T-helper 17 cell (primary cell): ENCODE results near the gene SPAG4. TPM values are rescaled to one million over a fixed set of nuclear protein-coding genes. Genes with fewer than 3 reads are reported as not detected.

Experiments
- ATAC-seq: fragments of 150-1000 bp; cut with Tn5 transposase; 2 replicates; pipeline ENCODE4 v1.10.0; 2021; ENCODE audit warnings: mild to moderate bottlenecking, moderate library complexity
- DNase-seq, 3 donors: peaks; one replicate each; pipeline versions ENCODE4 v3.0.0 to v3.0.0-alpha.2; 2020 to 2021
- H3K9me3 ChIP-seq: one replicate; pipeline ENCODE4 v1.7.0; 2013; ENCODE audit warnings: low read length, mild to moderate bottlenecking; ENCODE audit not compliant: control insufficient read depth, poor library complexity, severe bottlenecking
- H3K27ac Mint-ChIP-seq: one replicate; pipeline ENCODE4 v1.8.0; 2022; ENCODE audit warnings: mild to moderate bottlenecking, moderate library complexity, mixed read lengths
- H3K27me3 Mint-ChIP-seq: one replicate; pipeline ENCODE4 v1.8.0; 2022; ENCODE audit warnings: mixed read lengths
- H3K36me3 Mint-ChIP-seq: one replicate; pipeline ENCODE4 v1.8.0; 2022; ENCODE audit warnings: low read depth, mixed read lengths
- H3K4me1 Mint-ChIP-seq: one replicate; pipeline ENCODE4 v1.8.0; 2022; ENCODE audit warnings: mild to moderate bottlenecking, mixed read lengths
- H3K4me3 Mint-ChIP-seq: one replicate; pipeline ENCODE4 v1.8.0; 2022; ENCODE audit warnings: mild to moderate bottlenecking, moderate library complexity, mixed read lengths
- total RNA-seq, 4 donors: library from RNA in 2 of 4; stranded (reverse) in 2 of 4; gene quantifications; one replicate each; pipeline ENCODE4 v1.2.3 and lab custom pipeline; 2022 to 2026

The SPAG4 gene
- total RNA-seq, 2 donors from 2014 or later, result 13.7 to 15.7 TPM

DNA sequence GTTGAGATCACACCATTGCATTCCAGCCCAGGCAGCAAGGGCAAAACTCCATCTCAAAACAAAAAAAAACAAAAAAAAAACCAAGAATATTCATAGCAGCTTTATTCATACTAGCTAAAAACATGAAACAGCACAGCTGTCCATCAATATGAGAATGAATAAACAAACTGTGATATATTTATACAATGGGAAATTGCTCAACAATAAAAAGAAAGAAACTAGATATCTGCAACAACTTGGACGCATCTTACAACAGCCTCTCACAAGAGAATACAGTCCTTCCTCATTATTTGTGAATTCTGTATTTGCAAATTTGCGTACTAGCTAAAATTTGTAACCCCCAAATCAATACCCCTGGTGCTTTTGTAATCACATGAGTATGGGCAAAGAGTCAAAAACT lies 28.2 kb upstream of the SPAG4 start:
- Mint-ChIP-seq H3K4me1 (no peaks in the 10 kb centered on the region), H3K27ac (no peak overlapping the region)
- no peak for ATAC-seq

GRCh38 chr20:35588397-35588796 lies 27.2 kb upstream of the SPAG4 start:
- no peak overlapping the region for H3K4me3 Mint-ChIP-seq
- peaks cover 4% of the 10 kb centered on the region for H3K36me3 Mint-ChIP-seq
- no peaks in the 10 kb centered on the region for H3K9me3 ChIP-seq
- H3K4me1 Mint-ChIP-seq, result no peaks in the 10 kb centered on the region
- ATAC-seq (no peak), DNase-seq (no peak)
- peaks cover 8% of the 10 kb centered on the region for H3K27me3 Mint-ChIP-seq
- H3K27ac Mint-ChIP-seq, result no peak overlapping the region

More for the DNA sequence above, 28.2 kb upstream of the SPAG4 start:
- Mint-ChIP-seq H3K27me3 (peaks cover 8% of the 10 kb centered on the region), H3K36me3 (peaks cover 5% of the 10 kb centered on the region), H3K4me3 (no peak overlapping the region)
- no peaks in the 10 kb centered on the region for H3K9me3 ChIP-seq
- no peak for DNase-seq

- H3K27me3 Mint-ChIP-seq, result peaks cover 6% of the 10 kb centered on the region
- no peak for DNase-seq
- H3K36me3 Mint-ChIP-seq, result peaks cover 1% of the 10 kb centered on the region
- no peak overlapping the region for H3K27ac Mint-ChIP-seq
- ATAC-seq, result no peak
- H3K4me1 Mint-ChIP-seq, result peaks cover 4% of the 10 kb centered on the region
- no peaks in the 10 kb centered on the region for H3K9me3 ChIP-seq
- H3K4me3 Mint-ChIP-seq, result no peak overlapping the region
Measured at GRCh38 chr20:35592339-35592974, 23.2 kb upstream of the SPAG4 start.

DNA sequence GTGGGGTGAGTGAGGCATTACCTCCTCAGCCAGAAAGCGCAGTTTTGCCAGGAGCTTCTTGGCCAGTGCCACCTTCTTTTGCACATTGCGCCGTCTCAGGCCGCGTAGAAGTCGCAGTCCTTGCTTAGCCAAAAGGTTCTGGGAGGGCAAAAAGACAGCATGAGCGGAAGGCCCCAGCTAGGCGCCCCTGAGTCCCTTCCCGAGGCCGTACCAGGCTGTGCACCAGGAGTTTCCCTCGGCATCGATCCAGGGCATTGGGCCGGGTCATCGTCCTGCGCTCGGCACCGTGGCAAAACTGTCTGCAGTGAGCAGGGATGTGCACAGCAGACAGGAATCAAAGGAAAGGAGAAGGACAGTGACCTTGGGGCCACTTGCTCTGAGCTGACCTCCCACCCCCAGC lies 20.2 kb upstream of the SPAG4 start:
- H3K9me3 ChIP-seq, result no peaks in the 10 kb centered on the region
- no peak overlapping the region for H3K4me3 Mint-ChIP-seq
- H3K27me3 Mint-ChIP-seq, result peaks cover 15% of the 10 kb centered on the region
- peaks cover 3% of the 10 kb centered on the region for H3K36me3 Mint-ChIP-seq
- H3K27ac Mint-ChIP-seq, result no peak overlapping the region
- ATAC-seq (no peak), DNase-seq (no peak)
- H3K4me1 Mint-ChIP-seq, result peaks cover 6% of the 10 kb centered on the region

DNA sequence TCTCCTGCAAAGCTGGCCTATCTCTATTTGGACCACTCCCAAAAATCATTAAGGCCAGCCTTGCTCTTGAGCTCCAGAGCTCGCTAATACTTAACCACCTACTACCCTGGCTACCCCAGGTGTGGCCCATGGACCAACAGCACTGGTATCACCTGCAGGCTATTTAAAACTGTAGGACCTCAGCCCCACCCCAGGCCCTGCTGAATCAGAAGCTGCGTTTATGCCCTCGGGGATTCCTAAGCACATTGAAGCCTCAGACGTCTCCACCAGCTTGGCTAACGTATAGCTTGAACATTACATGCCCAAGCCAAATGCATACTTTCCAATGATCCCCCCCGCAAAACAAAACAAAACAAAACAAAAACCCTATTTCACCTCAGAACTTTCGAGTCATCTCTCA lies 19.7 kb upstream of the SPAG4 start:
- ATAC-seq, result no peak
- peaks cover 11% of the 10 kb centered on the region for H3K4me1 Mint-ChIP-seq
- H3K4me3 Mint-ChIP-seq, result no peak overlapping the region
- H3K36me3 Mint-ChIP-seq, result peaks cover 3% of the 10 kb centered on the region
- no peaks in the 10 kb centered on the region for H3K9me3 ChIP-seq
- DNase-seq, result no peak
- no peak overlapping the region for H3K27ac Mint-ChIP-seq
- peaks cover 15% of the 10 kb centered on the region for H3K27me3 Mint-ChIP-seq

DNA sequence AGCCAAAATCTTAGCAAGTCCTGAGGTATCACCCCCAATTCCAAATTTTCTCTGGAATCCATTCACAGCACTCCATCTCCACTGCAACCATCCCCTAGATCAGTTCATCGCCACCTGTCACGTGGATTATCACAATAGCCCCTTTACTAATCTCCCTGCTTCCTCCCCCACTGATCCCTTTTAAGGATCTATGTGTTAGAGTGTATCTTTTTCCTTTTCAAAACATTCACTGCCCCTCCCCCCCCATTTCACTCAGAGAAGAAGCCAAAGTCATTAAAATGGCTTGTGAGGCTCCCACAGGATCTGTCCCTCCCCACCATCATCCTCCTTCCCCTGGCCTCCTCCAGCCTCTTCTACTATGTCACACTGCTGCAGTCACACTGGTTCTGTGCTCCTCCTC lies 18.4 kb upstream of the SPAG4 start:
- H3K4me3 Mint-ChIP-seq, result no peak overlapping the region
- H3K27ac Mint-ChIP-seq, result no peak overlapping the region

GRCh38 chr20:35598476-35598875 lies 17.2 kb upstream of the SPAG4 start:
- H3K27me3 Mint-ChIP-seq, result peaks cover 15% of the 10 kb centered on the region
- H3K27ac Mint-ChIP-seq, result no peak overlapping the region
- DNase-seq (no peak), ATAC-seq (no peak)
- H3K4me1 Mint-ChIP-seq, result peaks cover 19% of the 10 kb centered on the region
- no peaks in the 10 kb centered on the region for H3K9me3 ChIP-seq
- no peak overlapping the region for H3K4me3 Mint-ChIP-seq
- peaks cover 3% of the 10 kb centered on the region for H3K36me3 Mint-ChIP-seq

More for the DNA sequence above, 18.4 kb upstream of the SPAG4 start:
- H3K9me3 ChIP-seq, result no peaks in the 10 kb centered on the region
- Mint-ChIP-seq H3K4me1 (peaks cover 19% of the 10 kb centered on the region), H3K36me3 (peaks cover 3% of the 10 kb centered on the region), H3K27me3 (peaks cover 15% of the 10 kb centered on the region)
- ATAC-seq (no peak), DNase-seq (no peak)

DNA sequence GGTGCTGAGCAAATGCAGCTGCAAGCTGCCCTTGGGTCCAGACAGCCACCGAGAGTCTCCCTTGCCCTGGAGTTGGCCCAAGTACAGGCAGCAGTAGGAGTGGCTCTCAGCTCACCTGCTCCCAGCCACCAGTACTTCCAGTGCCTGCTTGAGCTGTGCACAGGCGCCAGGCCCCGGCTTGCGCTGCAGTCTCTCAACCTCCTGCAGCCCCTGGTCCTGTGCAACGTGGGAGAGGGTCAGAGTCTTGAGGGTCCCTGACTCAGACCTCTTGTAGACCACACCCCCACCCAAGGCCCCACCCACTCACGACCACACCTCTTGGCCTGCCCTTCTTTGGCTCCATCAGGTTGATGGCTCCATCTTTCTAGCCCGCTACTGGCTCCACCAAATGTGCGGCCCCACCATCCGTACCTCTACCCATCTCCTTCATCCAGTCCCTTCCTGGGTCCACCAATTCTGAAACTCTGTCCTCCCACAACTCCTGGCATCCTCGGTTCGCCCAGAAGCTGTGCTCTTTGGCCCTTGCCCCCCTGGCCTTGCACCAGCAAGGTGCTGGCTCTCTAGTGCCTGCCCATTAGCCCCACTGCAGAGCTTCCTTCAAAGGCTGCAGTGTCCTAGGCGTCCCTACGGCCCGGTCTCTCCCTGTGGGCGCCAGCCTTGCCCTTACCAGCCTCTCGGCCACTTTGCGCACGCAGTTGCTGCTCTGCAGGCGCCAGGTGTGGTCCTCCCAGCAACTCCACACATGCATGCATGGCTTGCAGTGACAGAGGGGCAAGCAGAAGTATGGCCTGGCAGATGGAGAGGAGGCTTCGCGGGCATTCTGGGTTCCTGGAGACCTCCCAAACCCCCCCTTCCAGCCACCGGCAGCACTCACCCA lies 16.5 kb upstream of the SPAG4 start:
- no peak for ATAC-seq
- H3K4me3 Mint-ChIP-seq, result no peak overlapping the region
- peaks cover 15% of the 10 kb centered on the region for H3K27me3 Mint-ChIP-seq

GRCh38 chr20:35599776-35600120 lies 15.9 kb upstream of the SPAG4 start:
- ATAC-seq (no peak), DNase-seq (no peak)
- peaks cover 15% of the 10 kb centered on the region for H3K27me3 Mint-ChIP-seq
- peaks cover 3% of the 10 kb centered on the region for H3K36me3 Mint-ChIP-seq
- no peaks in the 10 kb centered on the region for H3K9me3 ChIP-seq
- H3K27ac Mint-ChIP-seq, result no peak overlapping the region
- H3K4me3 Mint-ChIP-seq, result peak overlapping the region; percentile 31
- peaks cover 19% of the 10 kb centered on the region for H3K4me1 Mint-ChIP-seq

More for the DNA sequence above, 16.5 kb upstream of the SPAG4 start:
- Mint-ChIP-seq H3K4me1 (peaks cover 19% of the 10 kb centered on the region), H3K27ac (no peak overlapping the region), H3K36me3 (peaks cover 3% of the 10 kb centered on the region)
- no peak for DNase-seq
- H3K9me3 ChIP-seq, result no peaks in the 10 kb centered on the region

DNA sequence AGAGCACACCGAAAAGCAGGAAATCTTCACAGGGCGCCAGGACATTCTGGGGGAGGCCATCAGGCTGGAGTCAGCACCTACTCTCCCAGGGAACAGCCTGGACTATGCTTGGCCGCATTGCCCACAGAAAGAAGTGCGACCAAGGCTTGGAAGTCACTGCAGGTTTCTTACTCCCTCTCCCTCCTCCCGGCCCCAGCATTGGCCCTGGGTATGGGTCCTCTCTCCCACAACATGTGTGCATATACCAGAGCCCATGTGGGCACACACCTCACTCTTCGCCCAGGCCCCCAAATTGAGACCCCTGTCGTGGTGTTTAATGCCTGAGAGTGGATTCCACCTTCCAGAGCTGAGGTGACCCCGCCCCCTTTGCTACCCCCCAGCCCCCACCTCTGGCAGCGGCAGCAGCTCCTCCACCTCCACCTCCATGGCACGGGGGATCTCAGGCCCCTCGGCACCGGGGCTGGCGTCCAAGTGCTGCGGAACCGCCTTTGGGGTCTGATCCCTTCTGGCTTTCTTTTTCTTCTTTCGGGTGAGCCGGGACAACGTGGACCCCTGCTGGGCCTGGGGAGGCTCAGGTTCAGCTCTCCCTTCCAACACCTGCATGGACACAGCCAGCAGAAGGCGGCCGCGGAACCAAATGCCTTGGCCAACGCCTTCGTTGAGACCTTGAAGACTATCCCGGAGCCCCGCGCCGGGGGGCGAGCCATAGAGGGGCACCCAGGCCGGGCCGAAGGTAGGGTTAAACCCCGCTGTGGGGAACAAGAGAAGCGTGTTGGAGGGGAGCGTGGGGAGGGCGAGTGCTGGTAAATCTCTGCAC lies 15.2 kb upstream of the SPAG4 start:
- DNase-seq (no peak), ATAC-seq (no peak)
- Mint-ChIP-seq H3K27me3 (peaks cover 19% of the 10 kb centered on the region), H3K4me3 (peak overlapping the region; percentile 85), H3K4me1 (peaks cover 22% of the 10 kb centered on the region), H3K27ac (no peak overlapping the region), H3K36me3 (peaks cover 3% of the 10 kb centered on the region)
- H3K9me3 ChIP-seq, result no peaks in the 10 kb centered on the region

DNA sequence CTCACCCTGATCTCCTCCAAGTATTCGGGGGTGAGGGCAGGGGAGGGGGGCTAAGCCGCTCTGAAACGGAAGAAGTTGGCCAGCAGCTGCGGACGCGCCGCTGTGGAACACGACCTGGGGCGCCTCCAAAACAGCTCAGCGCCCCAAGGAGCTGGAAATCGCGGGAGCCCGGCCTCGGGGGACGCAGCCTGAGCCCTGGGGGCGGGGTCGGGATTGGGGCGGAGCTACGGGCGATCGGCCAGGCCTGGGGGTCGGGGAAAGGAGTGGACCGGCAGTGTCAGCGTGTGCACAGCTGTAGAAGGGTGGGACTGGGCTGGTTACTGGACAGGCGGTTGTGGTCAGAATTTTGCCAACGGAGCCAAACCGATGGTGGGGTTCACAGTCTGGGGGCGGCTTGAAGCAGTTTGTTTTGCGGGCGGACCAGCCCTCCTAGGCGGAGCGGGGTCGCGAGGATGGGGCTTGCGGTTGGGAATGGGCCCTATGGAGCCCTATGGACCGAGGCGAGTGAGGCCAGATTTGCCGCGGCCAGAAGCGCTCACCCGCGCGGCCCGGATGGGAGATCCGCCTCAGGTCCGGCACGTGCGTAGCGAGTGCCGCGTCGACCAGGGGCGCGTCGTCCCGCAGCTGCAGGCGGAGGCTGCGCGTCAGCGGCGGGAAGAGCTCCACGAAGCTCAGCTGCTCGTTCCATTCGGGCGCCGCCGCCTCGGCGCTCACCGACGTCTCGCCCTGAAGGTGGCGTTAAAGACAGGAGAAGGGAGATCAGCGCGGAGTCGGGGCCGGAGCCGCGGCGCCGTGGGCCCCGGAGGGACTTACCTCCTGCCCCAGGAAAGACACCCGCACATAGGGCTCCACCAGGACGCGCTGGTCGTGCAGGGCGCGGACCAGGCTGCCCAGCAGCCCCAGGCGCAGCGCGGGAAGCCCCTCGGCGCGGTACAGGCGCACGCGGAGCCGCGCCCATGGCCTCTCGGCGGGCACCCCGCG lies 14.3 kb upstream of the SPAG4 start:
- H3K4me1 Mint-ChIP-seq, result peaks cover 20% of the 10 kb centered on the region
- peaks cover 3% of the 10 kb centered on the region for H3K36me3 Mint-ChIP-seq
- peak overlapping the region; percentile 85 for H3K4me3 Mint-ChIP-seq
- ATAC-seq (peak; percentile 94), DNase-seq (peak; percentile 62 to 74 (median 68))
- H3K9me3 ChIP-seq, result no peaks in the 10 kb centered on the region
- H3K27ac Mint-ChIP-seq, result no peak overlapping the region
- H3K27me3 Mint-ChIP-seq, result peaks cover 21% of the 10 kb centered on the region

DNA sequence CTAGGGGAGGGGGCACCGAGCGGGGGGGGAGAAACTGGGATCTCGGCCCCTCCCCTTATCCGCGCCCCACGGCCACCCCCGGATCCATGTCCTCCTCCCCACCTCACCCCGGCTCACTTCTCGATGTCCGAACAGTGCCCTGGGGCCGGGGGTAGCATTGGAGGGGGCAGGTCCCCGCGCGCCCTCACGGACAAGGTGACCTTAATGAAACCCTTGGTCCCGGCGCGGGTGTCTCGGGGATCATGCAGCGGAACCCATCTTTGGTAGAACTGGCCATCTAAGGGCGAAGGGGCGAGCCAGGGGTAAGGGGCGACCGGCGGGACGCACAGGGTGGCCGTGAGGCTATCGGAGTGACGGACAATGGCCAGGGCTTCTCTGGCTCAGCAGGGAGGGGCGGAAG lies 13.6 kb upstream of the SPAG4 start:
- Mint-ChIP-seq H3K4me3 (peak overlapping the region; percentile 12), H3K4me1 (peaks cover 20% of the 10 kb centered on the region), H3K36me3 (peaks cover 3% of the 10 kb centered on the region), H3K27me3 (peaks cover 18% of the 10 kb centered on the region), H3K27ac (no peak overlapping the region)
- DNase-seq, result no peak
- no peak for ATAC-seq
- H3K9me3 ChIP-seq, result no peaks in the 10 kb centered on the region
